ENCODE measurements around the gene CHD9.

Gene CHD9

GRCh38 chr16:53105565-53105964, 50.8 kb downstream of the CHD9 start:
- no peaks in the 10 kb centered on the region for H3F3A ChIP-seq (ENCODE audit: insufficient read depth, low read length)
- no peaks in the 10 kb centered on the region; the same call in 1 of the 2 replicates for H3K79me2 ChIP-seq (ENCODE audit: insufficient read depth, low read length)
- no peaks in the 10 kb centered on the region for H3K27me3 ChIP-seq (ENCODE audit: insufficient read depth, low read length)
- peaks cover 9% of the 10 kb centered on the region for H3K36me3 ChIP-seq (ENCODE audit: insufficient read depth, low read length)
- H3K9me2 ChIP-seq (ENCODE audit: low read depth, low read length) = no peaks in the 10 kb centered on the region; the same call in 1 of the 2 replicates
- no peaks in the 10 kb centered on the region for H4K20me1 ChIP-seq (ENCODE audit: insufficient read depth, low read length)
- no peaks in the 10 kb centered on the region for H3K4me1 ChIP-seq (ENCODE audit: insufficient read depth, low read length, severe bottlenecking)
- no peaks in the 10 kb centered on the region for H3K9me3 ChIP-seq (ENCODE audit: low read length)
- no peak for TF ChIP-seq EZH2 (IDR thresholded peaks at IDR 0.05; ENCODE audit: borderline replicate concordance, low read length)
- no peak for TF ChIP-seq CTCF (IDR thresholded peaks at IDR 0.05; ENCODE audit: low read length)
- no peak overlapping the region for H3K27ac ChIP-seq (ENCODE audit: low read depth, low read length, poor library complexity, severe bottlenecking)
- no peak overlapping the region for H3K9ac ChIP-seq (ENCODE audit: low read length)
- no peak overlapping the region for H3K4me3 ChIP-seq (ENCODE audit: low read depth, low read length, poor library complexity, severe bottlenecking)
- no peak overlapping the region for H2AFZ ChIP-seq (ENCODE audit: low read length)
- no peak overlapping the region for H3K4me2 ChIP-seq (ENCODE audit: low read length)

- H3K36me3 ChIP-seq (ENCODE audit: insufficient read depth, low read length) = peaks cover 5% of the 10 kb centered on the region; the same call in 1 of the 2 replicates
- H3K9me2 ChIP-seq (ENCODE audit: low read depth, low read length) = no peaks in the 10 kb centered on the region
- no peaks in the 10 kb centered on the region for H3K27me3 ChIP-seq (ENCODE audit: insufficient read depth, low read length)
- no peaks in the 10 kb centered on the region; the same call in 1 of the 2 replicates for H3K79me2 ChIP-seq (ENCODE audit: insufficient read depth, low read length)
- peak overlapping the region; percentile 37 for H3K27ac ChIP-seq (ENCODE audit: low read depth, low read length, poor library complexity, severe bottlenecking)
- no peaks in the 10 kb centered on the region for H3K9me3 ChIP-seq (ENCODE audit: low read length)
- H4K20me1 ChIP-seq (ENCODE audit: insufficient read depth, low read length) = no peaks in the 10 kb centered on the region
- no peak overlapping the region for H2AFZ ChIP-seq (ENCODE audit: low read length)
- no peak for TF ChIP-seq CTCF (IDR thresholded peaks at IDR 0.05; ENCODE audit: low read length)
- TF ChIP-seq EZH2 (IDR thresholded peaks at IDR 0.05; ENCODE audit: borderline replicate concordance, low read length) = no peak
- H3K4me1 ChIP-seq (ENCODE audit: insufficient read depth, low read length, severe bottlenecking) = peaks cover 17% of the 10 kb centered on the region
- no peak overlapping the region for H3K4me2 ChIP-seq (ENCODE audit: low read length)
- H3K4me3 ChIP-seq (ENCODE audit: low read depth, low read length, poor library complexity, severe bottlenecking) = no peak overlapping the region
- no peak overlapping the region for H3K9ac ChIP-seq (ENCODE audit: low read length)
- no peaks in the 10 kb centered on the region for H3F3A ChIP-seq (ENCODE audit: insufficient read depth, low read length)
Observed at GRCh38 chr16:53111078-53111791, 56.4 kb downstream of the CHD9 start.

- Histone ChIP-seq H3K79me2 (ENCODE audit: insufficient read depth, low read length) (no peaks in the 10 kb centered on the region; the same call in 1 of the 2 replicates), H3K36me3 (ENCODE audit: insufficient read depth, low read length) (0 out of 2 replicates have a peak, but pooled peaks cover 4% of the 10 kb centered on the region), H2AFZ (ENCODE audit: low read length) (no peak overlapping the region), H3K9me3 (ENCODE audit: low read length) (no peaks in the 10 kb centered on the region), H3K9me2 (ENCODE audit: low read depth, low read length) (no peaks in the 10 kb centered on the region), H3K27ac (ENCODE audit: low read depth, low read length, poor library complexity, severe bottlenecking) (peak overlapping the region; percentile 37), H3K4me2 (ENCODE audit: low read length) (no peak overlapping the region), H3K9ac (ENCODE audit: low read length) (no peak overlapping the region), H3K4me1 (ENCODE audit: insufficient read depth, low read length, severe bottlenecking) (peaks cover 17% of the 10 kb centered on the region), H3K27me3 (ENCODE audit: insufficient read depth, low read length) (no peaks in the 10 kb centered on the region), H3F3A (ENCODE audit: insufficient read depth, low read length) (no peaks in the 10 kb centered on the region), H3K4me3 (ENCODE audit: low read depth, low read length, poor library complexity, severe bottlenecking) (no peak overlapping the region), H4K20me1 (ENCODE audit: insufficient read depth, low read length) (no peaks in the 10 kb centered on the region)
- TF ChIP-seq EZH2 (IDR thresholded peaks at IDR 0.05; ENCODE audit: borderline replicate concordance, low read length) (no peak), CTCF (IDR thresholded peaks at IDR 0.05; ENCODE audit: low read length) (no peak)
Observed at GRCh38 chr16:53112015-53112414, 57.2 kb downstream of the CHD9 start.

Measured in OCI-LY1 (cell line).